HUES64 (cell line): ENCODE measurements around the gene MYBBP1A.

Source experiments
- H3K27ac ChIP-seq: 2 replicates; pipeline ENCODE4 v1.7.0; 2013; ENCODE audit warnings: low read depth, low read length, inconsistent platforms
- H3K27me3 ChIP-seq: 2 replicates; pipeline ENCODE4 v1.6.1; 2013; ENCODE audit warnings: mild to moderate bottlenecking, low read length; ENCODE audit not compliant: insufficient read depth
- H3K36me3 ChIP-seq: 2 replicates; pipeline ENCODE4 v1.6.1; 2013; ENCODE audit warnings: mild to moderate bottlenecking, low read length; ENCODE audit not compliant: insufficient read depth
- H3K4me1 ChIP-seq: 2 replicates; pipeline ENCODE4 v1.6.1; 2013; ENCODE audit warnings: mild to moderate bottlenecking, low read length, moderate library complexity; ENCODE audit not compliant: insufficient read depth
- H3K4me3 ChIP-seq: 2 replicates; pipeline ENCODE4 v1.5.1; 2013; ENCODE audit warnings: mild to moderate bottlenecking, low read length, moderate library complexity
- H3K9ac ChIP-seq: 2 replicates; pipeline ENCODE4 v1.6.1; 2013; ENCODE audit warnings: mild to moderate bottlenecking, low read depth, low read length
- H3K9me3 ChIP-seq: 2 replicates; pipeline ENCODE4 v1.6.1; 2013; ENCODE audit warnings: low read depth, low read length; ENCODE audit not compliant: insufficient read depth
- WGBS: fragments of 150-250, 120-280 bp; methylation state at CpG from one replicate; pipeline ENCODE4 v1.1.7; 2013; ENCODE audit warnings: missing lambda C conversion rate; 5-methylcytosine and 5-hydroxymethylcytosine counted together

The MYBBP1A gene

GRCh38 chr17:4547118-4547906, 7.9 kb downstream of the MYBBP1A start:
- H3K9me3 ChIP-seq: no peaks in the 10 kb centered on the region
- H3K27ac ChIP-seq: no peak overlapping the region
- no peaks in the 10 kb centered on the region for H3K27me3 ChIP-seq
- no peaks in the 10 kb centered on the region for H3K4me1 ChIP-seq
- H3K4me3 ChIP-seq: no peak overlapping the region
- H3K36me3 ChIP-seq: peaks cover 93% of the 10 kb centered on the region
- no peak overlapping the region for H3K9ac ChIP-seq
- WGBS: 93% methylated on average over 17 of the region's 17 CpGs

DNA sequence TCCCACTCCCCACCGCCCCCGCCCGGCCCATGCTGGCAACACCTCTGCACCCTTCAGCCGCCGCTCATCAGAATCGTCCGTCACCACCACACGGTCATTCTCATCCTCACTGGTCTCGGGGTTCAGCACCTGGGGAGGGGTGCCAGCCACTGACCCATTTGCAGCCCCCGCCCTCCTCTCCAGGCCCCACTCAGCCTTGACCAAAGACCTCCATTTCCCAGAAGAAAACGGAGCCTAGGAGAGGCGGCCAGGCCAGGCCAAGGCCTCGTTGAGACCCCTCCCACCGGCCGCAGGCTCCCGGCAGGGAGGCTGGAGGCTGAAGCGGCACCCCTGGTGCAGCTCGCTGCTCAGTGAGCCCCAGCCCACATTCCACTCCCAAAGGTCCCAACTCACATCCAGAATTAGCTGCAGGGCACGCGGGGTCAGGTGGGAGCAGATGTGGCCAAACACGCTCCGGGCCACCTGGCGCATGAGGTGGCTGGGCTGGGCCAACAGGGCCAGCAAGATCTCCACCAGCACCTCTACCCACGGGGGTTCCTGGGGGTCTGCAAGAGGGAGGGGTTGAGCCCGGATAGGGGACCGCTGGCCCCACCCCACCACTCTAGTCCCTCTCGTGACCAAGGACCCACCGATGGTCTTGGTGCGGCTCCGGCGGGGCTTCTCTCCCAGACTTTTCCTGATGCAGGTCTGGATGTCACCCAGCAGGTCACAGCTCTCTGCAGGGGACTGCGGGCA, 9.8 kb downstream of the MYBBP1A start:
- Histone ChIP-seq H3K27me3 (no peaks in the 10 kb centered on the region), H3K27ac (no peak overlapping the region), H3K4me3 (no peak overlapping the region), H3K9ac (no peak overlapping the region), H3K4me1 (no peaks in the 10 kb centered on the region), H3K9me3 (no peaks in the 10 kb centered on the region), H3K36me3 (peaks cover 93% of the 10 kb centered on the region)
- WGBS: 91% methylated on average over 32 of the region's 32 CpGs

GRCh38 chr17:4544951-4545216, 10.3 kb downstream of the MYBBP1A start:
- H3K36me3 ChIP-seq: peaks cover 93% of the 10 kb centered on the region
- no peaks in the 10 kb centered on the region for H3K9me3 ChIP-seq
- 92% methylated on average over 16 of the region's 18 CpGs for WGBS

GRCh38 chr17:4544135-4544950, 10.8 kb downstream of the MYBBP1A start:
- Histone ChIP-seq H3K4me1 (no peaks in the 10 kb centered on the region), H3K36me3 (peaks cover 93% of the 10 kb centered on the region), H3K27ac (no peak overlapping the region), H3K4me3 (no peak overlapping the region), H3K9ac (no peak overlapping the region), H3K9me3 (no peaks in the 10 kb centered on the region), H3K27me3 (no peaks in the 10 kb centered on the region)
- WGBS: 95% methylated on average over 37 of the region's 37 CpGs

More at GRCh38 chr17:4544951-4545216, 10.3 kb downstream of the MYBBP1A start:
- H3K27me3 ChIP-seq: no peaks in the 10 kb centered on the region
- H3K27ac ChIP-seq: no peak overlapping the region
- H3K4me1 ChIP-seq: no peaks in the 10 kb centered on the region
- H3K4me3 ChIP-seq: no peak overlapping the region
- H3K9ac ChIP-seq: no peak overlapping the region

GRCh38 chr17:4543557-4544026, 11.6 kb downstream of the MYBBP1A start:
- WGBS: 95% methylated on average over 19 of the region's 19 CpGs
- Histone ChIP-seq H3K4me1 (no peaks in the 10 kb centered on the region), H3K36me3 (peaks cover 93% of the 10 kb centered on the region)

DNA sequence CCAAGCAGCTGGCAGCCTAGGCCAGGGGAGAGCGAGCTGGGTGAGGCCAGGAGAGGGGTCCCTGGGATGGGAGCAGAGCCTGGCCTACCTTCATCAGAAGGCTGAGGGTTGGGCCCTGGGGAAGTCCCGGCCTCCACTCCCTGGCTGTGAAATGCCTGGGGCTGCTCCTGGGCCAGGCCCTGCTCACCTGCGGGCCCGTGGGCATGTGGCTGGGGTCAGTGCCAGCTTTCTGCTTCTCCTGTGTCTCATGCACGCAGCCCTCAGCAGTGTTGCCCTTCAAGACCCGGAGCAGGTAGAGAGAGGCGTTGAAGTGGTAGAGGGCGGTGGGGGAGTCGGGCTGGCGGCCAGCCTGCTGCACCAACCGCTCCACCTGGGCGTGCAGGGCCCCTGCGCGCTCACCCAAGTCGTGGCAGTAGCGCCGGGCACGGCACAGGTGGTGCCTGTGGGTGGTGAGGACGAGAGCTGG, 12.4 kb downstream of the MYBBP1A start:
- 97% methylated on average over 19 of the region's 19 CpGs for WGBS
- Histone ChIP-seq H3K36me3 (peaks cover 93% of the 10 kb centered on the region), H3K4me1 (no peaks in the 10 kb centered on the region), H3K27ac (no peak overlapping the region), H3K9ac (no peak overlapping the region), H3K27me3 (no peaks in the 10 kb centered on the region), H3K4me3 (no peak overlapping the region), H3K9me3 (no peaks in the 10 kb centered on the region)

More at GRCh38 chr17:4543557-4544026, 11.6 kb downstream of the MYBBP1A start:
- no peak overlapping the region for H3K4me3 ChIP-seq
- no peaks in the 10 kb centered on the region for H3K9me3 ChIP-seq
- H3K9ac ChIP-seq: no peak overlapping the region
- no peaks in the 10 kb centered on the region for H3K27me3 ChIP-seq
- no peak overlapping the region for H3K27ac ChIP-seq

DNA sequence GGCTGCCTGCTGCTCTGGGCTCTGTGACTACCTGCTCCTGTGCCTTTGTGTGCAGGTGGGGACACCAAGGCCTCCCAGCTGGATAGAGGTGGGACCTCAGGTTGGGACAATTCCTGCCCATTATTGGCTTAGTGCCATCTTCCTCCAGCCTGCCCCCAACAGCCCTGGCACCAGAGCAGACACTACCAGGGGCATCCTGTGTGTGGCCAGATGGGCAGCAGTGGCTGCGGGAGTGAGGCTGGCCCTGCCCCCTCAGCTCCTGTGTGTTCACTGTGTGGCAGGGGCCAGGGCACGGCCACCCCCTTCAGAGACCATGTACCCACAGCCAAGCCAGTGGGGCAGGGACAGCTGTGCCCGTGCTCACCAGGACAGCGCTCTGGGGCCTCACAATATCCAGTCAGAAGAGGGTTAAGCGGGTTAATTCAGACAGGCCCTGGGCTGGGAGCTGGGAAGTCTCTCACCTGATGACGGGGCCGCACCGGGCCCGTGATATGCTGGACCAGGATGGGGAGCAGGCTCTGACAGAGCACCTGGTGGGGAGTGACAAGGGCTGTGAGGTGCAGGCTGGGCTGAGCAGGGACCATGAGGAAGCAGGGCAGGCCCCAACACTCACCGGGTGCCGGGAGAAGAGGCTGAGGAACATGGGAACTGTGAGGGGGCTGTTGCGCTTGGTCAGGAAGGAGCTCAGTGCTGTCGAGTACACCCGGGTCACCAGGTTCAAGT, 13.0 kb downstream of the MYBBP1A start:
- Histone ChIP-seq H3K27ac (no peak overlapping the region), H3K27me3 (no peaks in the 10 kb centered on the region), H3K36me3 (peaks cover 93% of the 10 kb centered on the region), H3K4me1 (no peaks in the 10 kb centered on the region), H3K4me3 (no peak overlapping the region), H3K9ac (no peak overlapping the region), H3K9me3 (no peaks in the 10 kb centered on the region)
- WGBS: 95% methylated on average over 14 of the region's 14 CpGs

GRCh38 chr17:4541328-4542002, 13.7 kb downstream of the MYBBP1A start:
- Histone ChIP-seq H3K36me3 (peaks cover 86% of the 10 kb centered on the region), H3K4me1 (no peaks in the 10 kb centered on the region), H3K4me3 (no peak overlapping the region), H3K9me3 (no peaks in the 10 kb centered on the region), H3K27ac (no peak overlapping the region), H3K27me3 (no peaks in the 10 kb centered on the region), H3K9ac (no peak overlapping the region)
- 93% methylated on average over 29 of the region's 29 CpGs for WGBS

- 95% methylated on average over 15 of the region's 15 CpGs for WGBS
- Histone ChIP-seq H3K27ac (no peak overlapping the region), H3K4me1 (no peaks in the 10 kb centered on the region), H3K27me3 (no peaks in the 10 kb centered on the region), H3K4me3 (no peak overlapping the region), H3K9me3 (no peaks in the 10 kb centered on the region), H3K9ac (no peak overlapping the region), H3K36me3 (peaks cover 81% of the 10 kb centered on the region)
Measured at GRCh38 chr17:4540687-4541327, 14.4 kb downstream of the MYBBP1A start.

DNA sequence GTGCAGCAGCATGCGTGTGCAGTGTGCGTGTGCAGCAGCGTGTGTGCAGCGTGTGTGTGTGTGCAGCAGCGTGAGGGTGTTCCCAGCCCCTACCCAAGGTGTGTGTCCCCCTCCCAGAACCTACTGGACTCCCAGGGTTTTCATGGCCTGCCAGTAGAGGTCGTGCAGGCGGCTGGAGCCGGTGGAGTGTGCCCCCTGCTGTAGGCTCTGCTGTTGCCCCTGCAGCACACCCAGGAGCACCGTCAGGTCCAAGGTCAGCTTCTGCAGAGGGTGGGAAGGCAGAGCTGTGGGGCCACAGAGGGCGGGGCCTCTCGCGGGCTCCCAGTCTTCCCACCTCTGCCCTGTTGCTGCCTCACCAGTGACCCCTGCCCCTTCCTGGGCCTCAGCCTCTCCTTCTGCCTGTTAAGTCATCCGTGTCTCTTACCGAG, 14.9 kb downstream of the MYBBP1A start:
- 90% methylated on average over 14 of the region's 14 CpGs for WGBS
- no peaks in the 10 kb centered on the region for H3K4me1 ChIP-seq
- H3K36me3 ChIP-seq: peaks cover 75% of the 10 kb centered on the region
- H3K27ac ChIP-seq: no peak overlapping the region
- H3K9ac ChIP-seq: no peak overlapping the region
- no peaks in the 10 kb centered on the region for H3K27me3 ChIP-seq
- H3K4me3 ChIP-seq: no peak overlapping the region
- no peaks in the 10 kb centered on the region for H3K9me3 ChIP-seq
